Bronchial epithelial cell (primary cell): ENCODE results near the gene TGFBI. TPM values are rescaled to one million over a fixed set of nuclear protein-coding genes. Genes with fewer than 3 reads are reported as not detected.

Experiments used
- DNase-seq: peaks from one replicate; pipeline ENCODE4 v3.0.0-alpha.2; 2010; ENCODE audit warnings: low read depth
- FAIRE-seq: peaks from 2 replicates; lab custom pipeline; 2011; peaks lifted over from hg19 to GRCh38; lab: Jason Lieb, UNC
- H3K27me3 ChIP-seq: 2 replicates; pipeline ENCODE4 v1.5.1; 2011; ENCODE audit warnings: low read length; ENCODE audit not compliant: control insufficient read depth, insufficient read depth
- H3K36me3 ChIP-seq: 2 replicates; pipeline ENCODE4 v1.5.1; 2011; ENCODE audit warnings: low read length; ENCODE audit not compliant: control insufficient read depth, insufficient read depth
- H3K4me3 ChIP-seq: 2 replicates; pipeline ENCODE4 v1.5.1; 2011; ENCODE audit warnings: mild to moderate bottlenecking, low read depth, low read length, control low read depth
- total RNA-seq: library from RNA; depleted of rRNA; stranded (reverse); fragments of >200 nt; gene quantifications from 2 replicates; pipeline ENCODE4 v1.2.1, GENCODE V29; 2014
- TF ChIP-seq, protein P1 (sequence below): IDR thresholded peaks from 2 replicates; pipeline ENCODE4 v1.5.1; 2011; ENCODE audit warnings: mild to moderate bottlenecking, moderate library complexity, low read length, control low read depth, inconsistent platforms; ENCODE audit not compliant: insufficient read depth, severe bottlenecking

Gene TGFBI
- total RNA-seq, 1 donor from 2014 or later = 218 TPM

DNA sequence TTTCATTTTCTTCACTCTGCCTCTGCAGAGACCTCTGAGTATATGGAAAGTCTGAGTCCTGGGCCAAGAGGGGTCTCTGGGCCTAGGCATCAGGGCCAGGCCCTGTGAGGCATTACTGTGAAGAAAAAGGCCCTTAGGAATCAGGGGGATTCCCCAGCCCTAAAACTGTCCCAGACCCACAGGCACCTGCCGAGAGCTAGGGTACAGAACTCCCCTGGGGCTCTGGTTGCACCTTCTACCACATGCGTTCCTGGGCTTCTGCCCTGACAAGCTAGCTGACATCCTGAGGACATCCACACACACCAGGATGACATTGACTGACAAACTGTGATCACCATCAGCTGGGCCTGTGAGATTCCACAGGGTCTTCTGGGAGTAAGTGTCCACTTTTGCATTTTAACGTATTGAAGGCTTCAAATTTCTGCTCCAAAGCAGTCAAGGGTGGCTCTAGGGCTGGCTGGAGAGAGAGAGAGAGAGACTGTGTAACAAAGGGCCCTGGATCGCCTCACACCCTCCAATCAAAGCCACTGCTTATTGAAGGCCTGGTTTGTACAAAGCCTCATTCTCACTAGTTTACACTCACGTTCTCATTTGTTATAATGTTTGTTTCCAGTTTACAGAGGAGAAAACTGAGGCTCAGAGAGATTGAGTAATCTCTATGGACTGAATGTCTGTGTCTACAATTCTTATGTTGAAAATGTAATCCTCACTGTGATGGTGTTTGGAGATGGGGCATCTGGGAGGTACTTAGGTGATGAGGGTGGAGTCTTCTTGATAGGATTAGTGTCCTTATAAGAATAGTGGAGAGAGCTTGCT is 45.1 kb downstream of the TGFBI start:
- DNase-seq (no peak), FAIRE-seq (no peak)
- Histone ChIP-seq H3K27me3 (no peaks in the 10 kb centered on the region), H3K36me3 (no peaks in the 10 kb centered on the region), H3K4me3 (no peak overlapping the region)
- TF ChIP-seq, protein P1, sequence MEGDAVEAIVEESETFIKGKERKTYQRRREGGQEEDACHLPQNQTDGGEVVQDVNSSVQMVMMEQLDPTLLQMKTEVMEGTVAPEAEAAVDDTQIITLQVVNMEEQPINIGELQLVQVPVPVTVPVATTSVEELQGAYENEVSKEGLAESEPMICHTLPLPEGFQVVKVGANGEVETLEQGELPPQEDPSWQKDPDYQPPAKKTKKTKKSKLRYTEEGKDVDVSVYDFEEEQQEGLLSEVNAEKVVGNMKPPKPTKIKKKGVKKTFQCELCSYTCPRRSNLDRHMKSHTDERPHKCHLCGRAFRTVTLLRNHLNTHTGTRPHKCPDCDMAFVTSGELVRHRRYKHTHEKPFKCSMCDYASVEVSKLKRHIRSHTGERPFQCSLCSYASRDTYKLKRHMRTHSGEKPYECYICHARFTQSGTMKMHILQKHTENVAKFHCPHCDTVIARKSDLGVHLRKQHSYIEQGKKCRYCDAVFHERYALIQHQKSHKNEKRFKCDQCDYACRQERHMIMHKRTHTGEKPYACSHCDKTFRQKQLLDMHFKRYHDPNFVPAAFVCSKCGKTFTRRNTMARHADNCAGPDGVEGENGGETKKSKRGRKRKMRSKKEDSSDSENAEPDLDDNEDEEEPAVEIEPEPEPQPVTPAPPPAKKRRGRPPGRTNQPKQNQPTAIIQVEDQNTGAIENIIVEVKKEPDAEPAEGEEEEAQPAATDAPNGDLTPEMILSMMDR = no peak

DNA sequence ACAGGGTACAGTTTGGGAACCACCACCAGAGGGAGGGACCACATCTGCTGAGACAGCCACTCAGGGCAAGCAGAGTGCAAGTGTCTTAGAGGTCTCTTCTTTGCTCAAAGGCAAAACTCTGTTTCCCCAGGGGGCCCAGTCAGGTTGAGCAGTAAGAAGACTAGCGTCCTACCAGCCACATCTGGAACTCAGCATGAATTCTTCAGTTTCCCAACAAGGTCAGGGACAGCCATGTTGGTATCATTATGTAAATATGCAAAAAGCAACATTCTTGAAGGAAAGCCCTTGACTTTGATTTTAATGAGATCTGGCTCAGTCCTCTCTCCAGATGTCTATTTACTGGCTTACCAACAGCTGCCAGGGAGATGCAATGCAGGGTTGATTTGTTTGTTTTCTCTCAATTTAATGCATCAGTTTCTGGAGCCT is 46.7 kb downstream of the TGFBI start:
- DNase-seq (no peak), FAIRE-seq (no peak)
- H3K4me3 ChIP-seq = no peak overlapping the region
- H3K27me3 ChIP-seq = no peaks in the 10 kb centered on the region
- TF ChIP-seq, protein P1 = no peak
- H3K36me3 ChIP-seq = no peaks in the 10 kb centered on the region

DNA sequence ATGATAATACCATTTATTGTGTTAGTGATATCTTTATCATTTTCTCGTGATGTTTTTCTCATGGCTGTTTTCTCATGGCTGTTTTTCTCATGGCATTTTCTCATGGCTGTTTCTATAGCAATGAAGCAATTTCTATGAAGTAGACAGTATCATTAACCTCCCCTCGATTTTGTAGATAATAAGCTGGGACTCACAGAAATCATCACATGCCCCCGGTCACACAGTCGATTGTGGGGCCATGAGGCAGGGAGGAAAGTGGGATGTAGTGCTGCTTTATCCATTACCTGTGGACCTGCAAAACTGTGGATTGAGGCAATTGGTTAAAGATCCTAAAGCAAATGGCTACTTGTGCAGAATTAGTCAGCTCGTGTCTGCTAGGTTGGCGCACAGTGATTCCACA is 47.3 kb downstream of the TGFBI start:
- H3K4me3 ChIP-seq = no peak overlapping the region
- no peaks in the 10 kb centered on the region for H3K36me3 ChIP-seq
- no peak for FAIRE-seq
- H3K27me3 ChIP-seq = no peaks in the 10 kb centered on the region
- TF ChIP-seq, protein P1 = no peak
- DNase-seq = no peak

DNA sequence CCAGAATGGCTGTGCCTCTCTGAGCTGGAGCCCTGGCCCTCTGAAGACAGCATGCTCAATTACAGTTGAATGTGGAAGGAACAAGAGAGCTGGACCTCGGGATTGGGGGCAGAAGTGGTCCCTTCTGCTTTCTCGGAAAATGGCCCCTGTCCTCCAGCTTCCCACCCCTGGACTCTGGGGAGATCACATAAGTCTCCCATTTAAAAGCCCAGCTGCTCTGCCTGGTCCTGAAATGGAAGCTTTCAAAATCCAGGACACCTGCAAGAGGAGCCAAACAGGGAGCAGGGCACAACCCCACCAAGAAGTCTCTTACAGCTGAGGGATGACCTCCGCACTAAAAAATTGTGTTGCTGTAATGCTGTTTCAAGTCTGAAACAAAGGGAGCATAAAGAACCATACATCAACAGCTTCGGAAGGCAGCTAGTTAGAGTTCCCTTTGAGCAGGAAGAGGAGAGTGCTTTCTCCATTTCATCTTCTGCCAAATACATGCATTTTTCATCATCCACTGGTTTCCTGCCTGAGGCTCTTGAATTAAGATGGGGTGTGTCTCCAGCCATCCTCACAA is 48.2 kb downstream of the TGFBI start:
- DNase-seq = no peak
- Histone ChIP-seq H3K4me3 (no peak overlapping the region), H3K36me3 (no peaks in the 10 kb centered on the region), H3K27me3 (no peaks in the 10 kb centered on the region)
- TF ChIP-seq, protein P1 = no peak
- FAIRE-seq = peak; percentile 55

DNA sequence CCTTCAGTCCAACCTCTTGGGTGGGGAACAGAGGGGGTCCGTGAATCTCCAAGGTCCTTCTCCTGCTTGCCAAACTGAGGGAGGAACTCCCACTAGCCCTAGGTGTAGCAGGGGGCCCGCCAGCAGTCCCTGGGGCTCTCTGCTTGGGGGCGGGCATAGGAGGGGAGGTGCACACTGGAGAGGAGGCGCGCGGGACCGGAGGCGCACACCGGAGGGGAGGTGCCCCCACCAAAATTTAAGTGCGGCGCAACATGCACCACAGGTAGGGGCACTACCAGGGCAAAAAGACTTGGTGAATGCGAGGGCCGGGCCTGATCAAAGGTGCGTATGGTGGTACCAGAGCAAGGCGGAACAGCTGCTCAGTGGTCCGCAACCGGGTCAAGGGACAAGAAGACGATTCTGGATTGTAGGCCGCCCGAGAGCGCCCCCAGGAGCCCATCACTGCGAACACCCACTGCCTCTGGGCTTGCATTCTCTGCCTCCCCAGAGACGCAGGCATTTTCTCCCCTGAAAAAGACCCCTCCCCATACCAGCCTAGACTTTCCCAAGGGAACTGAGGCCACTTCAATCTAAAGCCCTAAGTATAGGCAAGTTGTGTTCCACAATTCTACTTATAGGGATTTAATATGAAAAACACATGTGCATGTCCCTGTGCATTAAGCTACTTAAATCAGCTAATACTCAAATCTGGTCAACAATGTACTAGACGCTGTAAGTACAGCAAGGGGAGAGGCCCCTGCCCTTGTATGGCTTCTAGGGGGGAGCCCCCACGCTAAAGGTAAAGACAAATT is 50.6 kb downstream of the TGFBI start:
- FAIRE-seq (no peak), DNase-seq (no peak)
- Histone ChIP-seq H3K4me3 (no peak overlapping the region), H3K36me3 (no peaks in the 10 kb centered on the region), H3K27me3 (no peaks in the 10 kb centered on the region)
- TF ChIP-seq, protein P1 = no peak
